GM12878 (cell line): ENCODE data around the gene SLC35E2B. TPM values are rescaled to one million over a fixed set of nuclear protein-coding genes. Genes with fewer than 3 reads are reported as not detected.

Source experiments
- ATAC-seq: fragments of 200-7000 bp; cut with Tn5 transposase; 3 replicates; pipeline ENCODE4 v1.9.1; 2020; ENCODE audit warnings: mild to moderate bottlenecking, moderate library complexity
- BruUV-seq: library from RNA; stranded (reverse); fragments of 400-500 nt; replicated peaks from 2 replicates; lab custom pipeline; 2021; lab: Mats Ljungman, UMichigan
- CTCF ChIA-PET: fragments of 300-600 bp; sonication (Branson Sonifier 250); formaldehyde crosslinking; extraction: SDS; loops from one replicate; lab custom pipeline; 2021; ENCODE audit warnings: inconsistent platforms; lab: Yijun Ruan, JAX
- POLR2A ChIA-PET: fragments of 350-600 bp; formaldehyde crosslinking; extraction: SDS; loops from one replicate; lab custom pipeline; 2021; ENCODE audit warnings: inconsistent platforms; lab: Charles Lee
- RAD21 ChIA-PET: fragments of 300-600 bp; sonication (Branson Sonifier 250); formaldehyde crosslinking; loops from one replicate; lab custom pipeline; 2023; ENCODE audit warnings: antibody characterized with exemption; ENCODE audit not compliant: unreplicated experiment; lab: Charles Lee
- SMC1A ChIA-PET: fragments of 300-600 bp; sonication (Branson Sonifier 250); formaldehyde crosslinking; loops from one replicate; lab custom pipeline; 2023; ENCODE audit not compliant: unreplicated experiment, uncharacterized antibody; lab: Charles Lee
- DNase-seq: peaks from one replicate; pipeline ENCODE4 v3.0.0-alpha.2; 2011; ENCODE audit warnings: low read depth, low spot score
- FAIRE-seq: peaks from 3 replicates; lab custom pipeline; 2011; peaks lifted over from hg19 to GRCh38; lab: Jason Lieb, UNC
- H2AFZ ChIP-seq: 2 replicates; pipeline ENCODE4 v1.6.0; 2011; ENCODE audit warnings: low read depth, low read length, control low read depth; ENCODE audit not compliant: control insufficient read depth
- H3K27ac ChIP-seq: 2 replicates; pipeline ENCODE4 v1.5.1; 2011; ENCODE audit warnings: control low read depth; ENCODE audit not compliant: control insufficient read depth, insufficient read depth
- H3K27me3 ChIP-seq, 2 experiments: replicated peaks in 1 of 2; 2 replicates each; pipeline versions ENCODE4 v1.6.0 to v1.6.1; 2011; ENCODE audit warnings: low read length in 1 of 2; ENCODE audit not compliant: control insufficient read depth in 2 of 2, insufficient read depth in 2 of 2
- H3K36me3 ChIP-seq, 2 experiments: 2 replicates each; pipeline ENCODE4 v1.5.1; 2011; ENCODE audit warnings: low read length in 1 of 2; ENCODE audit not compliant: control insufficient read depth in 2 of 2, insufficient read depth in 2 of 2
- H3K4me1 ChIP-seq: 2 replicates; pipeline ENCODE4 v1.6.1; 2011; ENCODE audit warnings: mild to moderate bottlenecking, low read length, moderate library complexity, mixed read lengths; ENCODE audit not compliant: control insufficient read depth, insufficient read depth
- H3K4me2 ChIP-seq: 2 replicates; pipeline ENCODE4 v1.6.0; 2011; ENCODE audit warnings: control low read depth; ENCODE audit not compliant: control insufficient read depth, insufficient read depth
- H3K4me3 ChIP-seq: fragments of 200-600 bp; sonication (generic); 2 replicates; pipeline ENCODE4 v1.5.1; 2016
- H3K79me2 ChIP-seq: 2 replicates; pipeline ENCODE4 v1.6.0; 2011; ENCODE audit warnings: low read length; ENCODE audit not compliant: control insufficient read depth, insufficient read depth
- H3K9ac ChIP-seq: 2 replicates; pipeline ENCODE4 v1.8.0; 2011; ENCODE audit warnings: low read length, control low read depth, mixed read lengths; ENCODE audit not compliant: control insufficient read depth, insufficient read depth
- H3K9me3 ChIP-seq: replicated peaks from 3 replicates; pipeline ENCODE4 v1.5.1; 2011; ENCODE audit warnings: mild to moderate bottlenecking, low read length; ENCODE audit not compliant: control insufficient read depth, insufficient read depth
- H4K20me1 ChIP-seq: 2 replicates; pipeline ENCODE4 v1.6.0; 2011; ENCODE audit not compliant: control insufficient read depth, insufficient read depth
- BACH1 ChIP-seq: fragments of 450-650 bp; IDR thresholded peaks from 2 replicates; pipeline ENCODE4 v1.6.1; 2017; ENCODE audit warnings: mild to moderate bottlenecking, borderline replicate concordance
- CBX3 ChIP-seq: fragments of 200-600 bp; sonication (generic); IDR thresholded peaks from 2 replicates; pipeline ENCODE4 v1.6.1; 2016; ENCODE audit warnings: low read depth, borderline replicate concordance
- CREB1 ChIP-seq: IDR thresholded peaks from 2 replicates; pipeline ENCODE4 v1.6.1; 2012; ENCODE audit warnings: low read depth, mild to moderate bottlenecking, inconsistent platforms
- ETV6 ChIP-seq, 2 experiments: fragments of 450-650 bp in 1 of 2; IDR thresholded peaks in 1 of 2; conservative IDR thresholded peaks in 1 of 2; 2 replicates each; pipeline ENCODE4 v1.6.1; 2014; ENCODE audit warnings: antibody characterized with exemption in 1 of 2, borderline replicate concordance in 1 of 2, low read depth in 1 of 2, mild to moderate bottlenecking in 1 of 2, moderate library complexity in 1 of 2
- FOXK2 ChIP-seq: fragments of 450-650 bp; IDR thresholded peaks from 2 replicates; pipeline ENCODE4 v1.6.1; 2017; ENCODE audit warnings: mild to moderate bottlenecking, moderate library complexity
- GABPA ChIP-seq: IDR thresholded peaks from 2 replicates; pipeline ENCODE4 v1.6.1; 2014; ENCODE audit warnings: antibody characterized with exemption, low read depth, mild to moderate bottlenecking, inconsistent platforms
- GATAD2B ChIP-seq: fragments of 450-650 bp; conservative IDR thresholded peaks from 2 replicates; pipeline ENCODE4 v1.6.1; 2017; ENCODE audit warnings: low read depth, mild to moderate bottlenecking, moderate library complexity
- IKZF1 ChIP-seq: fragments of 450-650 bp; conservative IDR thresholded peaks from 2 replicates; pipeline ENCODE4 v1.6.1; 2017; ENCODE audit warnings: antibody characterized with exemption, mild to moderate bottlenecking
- JUND ChIP-seq: IDR thresholded peaks from 2 replicates; pipeline ENCODE4 v1.6.1; 2012; ENCODE audit warnings: low read depth, mild to moderate bottlenecking, low read length, improper control_type of control experiment, moderate library complexity
- NFYB ChIP-seq: IDR thresholded peaks from 2 replicates; pipeline ENCODE4 v1.6.1; 2011; ENCODE audit warnings: low read depth, mild to moderate bottlenecking, low read length, improper control_type of control experiment, moderate library complexity; ENCODE audit not compliant: insufficient read depth
- NR2C1 ChIP-seq: fragments of 450-650 bp; IDR thresholded peaks from 2 replicates; pipeline ENCODE4 v1.6.1; 2017; ENCODE audit warnings: antibody characterized with exemption, mild to moderate bottlenecking, moderate library complexity
- NRF1 ChIP-seq: conservative IDR thresholded peaks from 2 replicates; pipeline ENCODE4 v1.6.1; 2011; ENCODE audit warnings: mild to moderate bottlenecking, low read depth, low read length, improper control_type of control experiment
- PKNOX1 ChIP-seq: fragments of 450-650 bp; IDR thresholded peaks from 2 replicates; pipeline ENCODE4 v1.6.1; 2016; ENCODE audit warnings: mild to moderate bottlenecking
- PML ChIP-seq: IDR thresholded peaks from 2 replicates; pipeline ENCODE4 v1.6.1; 2012; ENCODE audit warnings: low read length, inconsistent platforms
- POLR2A ChIP-seq: IDR thresholded peaks from 2 replicates; pipeline ENCODE4 v1.6.1; 2011; ENCODE audit warnings: low read depth, mild to moderate bottlenecking, low read length
- POU2F2 ChIP-seq: IDR thresholded peaks from 3 replicates; pipeline ENCODE4 v1.6.1; 2011; ENCODE audit warnings: low read depth, mild to moderate bottlenecking, low read length, borderline replicate concordance
- RB1 ChIP-seq: fragments of 450-650 bp; formaldehyde crosslinking; IDR thresholded peaks from 2 replicates; pipeline ENCODE4 v1.6.1; 2017; ENCODE audit warnings: mild to moderate bottlenecking, borderline replicate concordance
- SMAD1 ChIP-seq: fragments of 450-650 bp; IDR thresholded peaks from 2 replicates; pipeline ENCODE4 v1.6.1; 2018; ENCODE audit warnings: mild to moderate bottlenecking, low read depth; ENCODE audit not compliant: partially characterized antibody
- STAT1 ChIP-seq: fragments of 450-650 bp; conservative IDR thresholded peaks from 2 replicates; pipeline ENCODE4 v1.6.1; 2014; ENCODE audit warnings: antibody characterized with exemption, mild to moderate bottlenecking
- TBL1XR1 ChIP-seq: IDR thresholded peaks from 2 replicates; pipeline ENCODE4 v1.6.1; 2012; ENCODE audit warnings: low read depth, low read length, improper control_type of control experiment
- TCF3 ChIP-seq: IDR thresholded peaks from 2 replicates; pipeline ENCODE4 v1.6.1; 2012; ENCODE audit warnings: low read depth, mild to moderate bottlenecking, low read length, borderline replicate concordance; ENCODE audit not compliant: insufficient read depth
- TCF7 ChIP-seq: IDR thresholded peaks from 2 replicates; pipeline ENCODE4 v1.6.1; 2014; ENCODE audit warnings: antibody characterized with exemption, borderline replicate concordance
- YBX1 ChIP-seq: fragments of 450-650 bp; IDR thresholded peaks from 2 replicates; pipeline ENCODE4 v1.6.1; 2016; ENCODE audit warnings: antibody characterized with exemption
- ZNF622 ChIP-seq: fragments of 450-650 bp; IDR thresholded peaks from 2 replicates; pipeline ENCODE4 v1.6.1; 2017; ENCODE audit warnings: mild to moderate bottlenecking, inconsistent platforms
- WGBS: methylation state at CpG from one replicate; pipeline ENCODE4 v1.1.6; 2016; ENCODE audit warnings: low lambda C conversion rate; ENCODE audit not compliant: insufficient replicate concordance, insufficient coverage; ENCODE audit errors: missing lambda C conversion rate; 5-methylcytosine and 5-hydroxymethylcytosine counted together
- in situ Hi-C: fragments of 300-500 bp; cut with MboI; formaldehyde crosslinking; loops from 9 replicates; pipeline ENCODE4 v1.14.3; 2018; ENCODE audit warnings: mixed read lengths
- intact Hi-C: fragments of 100-400 bp; cut with micrococcal nuclease; formaldehyde crosslinking; loops from one replicate; pipeline ENCODE4 v1.14.2; 2022; ENCODE audit not compliant: unreplicated experiment
- polyA plus RNA-seq, 11 experiments: library from polyadenylated mRNA; depleted of rRNA in 4 of 11; unstranded in 6 of 11; stranded (reverse) in 5 of 11; fragments of >200 nt; fragmentation: Nextera tagmentation in 4 of 11; fragmentation: Illumina TruSeq in 1 of 11; extraction: Ambion mirVana in 4 of 11; extraction: Trizol in 1 of 11; gene quantifications; 1 replicate in 1 of 11; 2 replicates in 10 of 11; pipeline versions ENCODE4 v1.2.1 to v1.2.3, GENCODE V29; 2011 to 2016; ENCODE audit warnings: inconsistent platforms in 2 of 11, missing spikeins in 2 of 11, low read depth in 1 of 11
- total RNA-seq, 4 experiments: library from RNA; depleted of rRNA in 3 of 4; stranded (reverse); fragments of >200 nt in 3 of 4; fragmentation: Illumina TruSeq in 1 of 4; extraction: Trizol in 1 of 4; gene quantifications; 2 replicates each; pipeline versions ENCODE4 v1.2.1 to v1.2.3, GENCODE V29; 2013 to 2021

SLC35E2B gene
- total and polyA plus RNA-seq, 10 of the 15 experiments (the other 5 are each of a cell fraction or from before 2014, with no cell fraction given), result 2.6 to 36.7 (median 18.6) TPM

- BruUV-seq, result no TSS peak
- Histone ChIP-seq H3K9me3 (no peaks in the 10 kb centered on the region), H3K27me3 (no peaks in the 10 kb centered on the region; a peak in 1 of 4 replicates), H2AFZ (peak within 1 kb of the TSS; percentile 93), H3K27ac (peak within 1 kb of the TSS; percentile 98), H3K4me2 (peak within 1 kb of the TSS; percentile 93), H3K4me3 (peak within 1 kb of the TSS; percentile 85), H3K79me2 (peaks cover 3% of the 10 kb centered on the region), H4K20me1 (0 out of 2 replicates have a peak, but pooled peaks cover 3% of the 10 kb centered on the region), H3K4me1 (peaks cover 15% of the 10 kb centered on the region), H3K36me3 (peaks cover 0 to 2% of the 10 kb centered on the region in 2 experiments; a peak in 1 of 4 replicates), H3K9ac (peak within 1 kb of the TSS; percentile 99)
- in situ Hi-C loops, result no loop called here
- ChIA-PET RAD21 (interaction anchor here (0.7 to 2.8 kb wide), 4 partner anchors 13 to 63 kb away, joined by 3 to 8 read pairs (median 5); no protein-coding TSS in a partner anchor), SMC1A (interaction anchor here (1.2 to 1.8 kb wide), 2 partner anchors 13 to 290 kb away, joined by 3 to 4 read pairs; no protein-coding TSS in a partner anchor), CTCF (interaction anchor here (0.7 to 1.0 kb wide), 2 partner anchors 9 to 13 kb away, joined by 4 to 5 read pairs; no protein-coding TSS in a partner anchor), POLR2A (interaction anchor here (0.6 to 1.5 kb wide), 4 partner anchors 8 to 217 kb away, joined by 3 to 8 read pairs (median 4); no protein-coding TSS in a partner anchor)
- intact Hi-C loops, result loop anchor here (5.0 kb wide), 1 partner anchor 43 kb away; the partner anchor contains the start of gene SSU72
- 1% methylated on average over 100 of the region's 107 CpGs for WGBS
- ATAC-seq (peak; percentile 95), FAIRE-seq (peak; percentile 97), DNase-seq (peak; percentile 87)
- TF ChIP-seq JUND (0 out of 2 replicates have a peak, but pooled peaks have one; percentile 10), CREB1 (peak; percentile 98), TBL1XR1 (no peak; the same call in 1 of the 2 replicates), IKZF1 (peak; percentile 95), STAT1 (peak; percentile 80; the same call in 1 of the 2 replicates), NFYB (0 out of 2 replicates have a peak, but pooled peaks have one; percentile 18), GATAD2B (peak; percentile 97), CBX3 (no peak), FOXK2 (no peak), RB1 (no peak; the same call in 1 of the 2 replicates), PKNOX1 (peak; percentile 70; the same call in 1 of the 2 replicates), POU2F2 (no peak), ZNF622 (no peak; the same call in 1 of the 2 replicates), POLR2A (peak; percentile 93), BACH1 (peak; percentile 70), TCF7 (no peak), GABPA (peak; percentile 83), NR2C1 (peak; percentile 87), PML (no peak), NRF1 (peak; percentile 90), ETV6 (conservative IDR thresholded peaks at IDR 0.05 in 1 of 2, IDR thresholded peaks at IDR 0.05 in 1 of 2; ENCODE audit: borderline replicate concordance in 1 of 2, low read depth in 1 of 2) (no peak), YBX1 (no peak), SMAD1 (peak; percentile 57), TCF3 (0 out of 2 replicates have a peak, but pooled peaks have one; percentile 7)
These were observed 77.1 kb downstream of the SLC35E2B start, which contains the start of gene MIB2 for GRCh38 chr1:1615256-1616044. TSS of gene MIB2 (plus strand) at chr1:1615500. CDS start at chr1:1623453, 7,953 bp downstream.
